Sigmoid colon (tissue), 3 donors: ENCODE data around the gene SNTA1.
"Not testable (repeated sequence)": the region's sequence is repeated elsewhere in the genome, so short reads cannot be mapped to it uniquely, and the experiment has no call there.

ENCODE experiments used
- CTCF ChIP-seq, 4 experiments: fragments of 450-650 bp in 3 of 4; fragments of 200-600 bp in 1 of 4; IDR thresholded peaks; one replicate each; pipeline ENCODE4 v1.5.1; 2016 to 2019; ENCODE audit warnings: antibody characterized with exemption in 4 of 4, mild to moderate bottlenecking in 3 of 4, moderate library complexity in 2 of 4
- POLR2A ChIP-seq, 2 donors: fragments of 450-650 bp; IDR thresholded peaks; one replicate each; pipeline ENCODE4 v1.6.1; 2016; ENCODE audit warnings: antibody characterized with exemption in 2 of 2, mild to moderate bottlenecking in 2 of 2, moderate library complexity in 2 of 2

- not testable (repeated sequence) for TF ChIP-seq POLR2A, CTCF (IDR thresholded peaks at IDR 0.05)
Measured at GRCh38 chr20:33488661-33489494, 45.3 kb upstream of the SNTA1 start.
